GF-D8 (cell line): Measurements from ENCODE around the gene SMAD5.

Experiments
- DNase-seq: peaks from one replicate; lab custom pipeline; 2025; lab: John Stamatoyannopoulos, UW

The SMAD5 gene

GRCh38 chr5:136157514-136157913, 24.9 kb downstream of the SMAD5 start:
- no peak for DNase-seq

- no peak for DNase-seq
Measured at GRCh38 chr5:136159457-136159856, 26.8 kb downstream of the SMAD5 start.

- DNase-seq = no peak
Measured at GRCh38 chr5:136162008-136162407, 29.4 kb downstream of the SMAD5 start.

- DNase-seq = no peak
Measured at GRCh38 chr5:136164226-136164625, 31.6 kb downstream of the SMAD5 start.

- no peak for DNase-seq
Measured at GRCh38 chr5:136166909-136167308, 34.3 kb downstream of the SMAD5 start.

- DNase-seq = no peak
Measured at GRCh38 chr5:136169218-136169617, 36.6 kb downstream of the SMAD5 start.

GRCh38 chr5:136174021-136174659, 41.5 kb downstream of the SMAD5 start:
- DNase-seq = no peak

GRCh38 chr5:136182618-136183017, 50.0 kb downstream of the SMAD5 start:
- no peak for DNase-seq

GRCh38 chr5:136185974-136186665, 53.5 kb downstream of the SMAD5 start:
- DNase-seq = no peak

GRCh38 chr5:136186796-136187195, 54.2 kb downstream of the SMAD5 start:
- DNase-seq = no peak

- no peak for DNase-seq
Measured at GRCh38 chr5:136188859-136189258, 56.2 kb downstream of the SMAD5 start.

GRCh38 chr5:136190091-136190720, 57.6 kb downstream of the SMAD5 start:
- no peak for DNase-seq

- DNase-seq = no peak
Measured at GRCh38 chr5:136190904-136191303, 58.3 kb downstream of the SMAD5 start.

- no peak for DNase-seq
Measured at GRCh38 chr5:136191304-136192014, 58.8 kb downstream of the SMAD5 start.

GRCh38 chr5:136192015-136192525, 59.4 kb downstream of the SMAD5 start:
- DNase-seq = no peak

- no peak for DNase-seq
Measured at GRCh38 chr5:136192526-136193321, 60.1 kb downstream of the SMAD5 start, which contains the start of gene SMIM32. SMIM32 (minus strand) TSS chr5:136193162; CDS start chr5:136192524, 638 bp downstream.

- no peak for DNase-seq
Measured at GRCh38 chr5:136193322-136193935, 60.8 kb downstream of the SMAD5 start.

- no peak for DNase-seq
Measured at GRCh38 chr5:136194576-136194975, 61.9 kb downstream of the SMAD5 start.

GRCh38 chr5:136195971-136196820, 63.6 kb downstream of the SMAD5 start:
- no peak for DNase-seq
